GM12875 (cell line): Measurements from ENCODE around the gene AGTRAP.
A peak's percentile ranks its signal among the peaks of the same experiment; 100 is the strongest.

ENCODE experiments used
- H3K4me3 ChIP-seq: one replicate; pipeline ENCODE4 v1.5.1; 2011; ENCODE audit warnings: low read depth, low read length, control low read depth
- TF ChIP-seq, protein P1 (sequence below): IDR thresholded peaks from 2 replicates; pipeline ENCODE4 v1.5.1; 2011; ENCODE audit warnings: low read depth, mild to moderate bottlenecking, control low read depth, inconsistent platforms, low read length, moderate library complexity, borderline replicate concordance; ENCODE audit not compliant: insufficient read depth

AGTRAP gene, protein sequence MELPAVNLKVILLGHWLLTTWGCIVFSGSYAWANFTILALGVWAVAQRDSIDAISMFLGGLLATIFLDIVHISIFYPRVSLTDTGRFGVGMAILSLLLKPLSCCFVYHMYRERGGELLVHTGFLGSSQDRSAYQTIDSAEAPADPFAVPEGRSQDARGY

DNA sequence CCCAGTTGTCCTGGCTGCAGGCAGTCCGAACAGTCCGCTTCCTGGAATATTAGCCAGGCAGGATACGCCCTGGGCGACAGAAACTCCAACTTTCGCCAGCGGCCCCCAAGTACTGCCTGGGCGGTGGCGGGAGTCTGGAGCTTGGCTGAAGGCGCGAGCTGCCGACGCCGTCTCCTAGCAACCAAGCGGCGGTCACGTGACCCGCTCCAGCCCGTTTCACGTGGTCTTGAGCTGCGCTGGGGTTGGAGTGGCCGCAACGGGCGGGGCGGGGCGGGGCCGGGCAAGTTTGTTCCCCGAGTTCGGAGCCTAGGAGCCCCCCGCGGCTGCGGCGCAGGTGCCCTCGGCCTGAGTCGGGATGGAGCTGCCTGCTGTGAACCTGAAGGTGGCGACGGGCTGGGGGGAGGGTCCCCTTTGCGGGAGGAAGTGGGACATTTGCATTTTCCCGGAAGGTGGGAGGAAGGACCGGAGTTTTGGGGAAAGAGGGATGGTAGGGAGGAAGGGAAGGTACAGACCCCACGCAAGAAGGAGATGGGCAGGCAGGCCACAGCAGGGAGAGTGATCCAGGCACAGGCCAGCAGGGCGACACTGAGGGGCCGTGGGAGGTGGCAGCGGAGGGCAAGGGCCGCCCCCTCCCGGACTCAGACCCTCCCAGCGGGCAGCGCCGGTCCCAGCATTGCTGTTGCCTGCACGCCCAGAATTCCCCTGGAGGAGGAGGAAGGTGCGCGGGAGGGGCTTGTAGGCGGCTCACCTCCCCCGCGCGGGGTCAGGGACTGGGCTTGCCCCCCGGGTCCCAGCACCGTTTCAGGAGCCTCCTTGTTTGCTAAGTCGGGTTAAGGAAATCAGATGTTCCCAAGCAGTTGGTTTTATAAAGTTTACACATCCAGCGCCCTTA lies at the start of gene AGTRAP:
AGTRAP (plus strand) TSS at position 283 of the 892 bp plus-strand sequence; CDS start at position 356, 73 bp downstream.
- H3K4me3 ChIP-seq: peak within 1 kb of the TSS; percentile 66
- TF ChIP-seq, protein P1, sequence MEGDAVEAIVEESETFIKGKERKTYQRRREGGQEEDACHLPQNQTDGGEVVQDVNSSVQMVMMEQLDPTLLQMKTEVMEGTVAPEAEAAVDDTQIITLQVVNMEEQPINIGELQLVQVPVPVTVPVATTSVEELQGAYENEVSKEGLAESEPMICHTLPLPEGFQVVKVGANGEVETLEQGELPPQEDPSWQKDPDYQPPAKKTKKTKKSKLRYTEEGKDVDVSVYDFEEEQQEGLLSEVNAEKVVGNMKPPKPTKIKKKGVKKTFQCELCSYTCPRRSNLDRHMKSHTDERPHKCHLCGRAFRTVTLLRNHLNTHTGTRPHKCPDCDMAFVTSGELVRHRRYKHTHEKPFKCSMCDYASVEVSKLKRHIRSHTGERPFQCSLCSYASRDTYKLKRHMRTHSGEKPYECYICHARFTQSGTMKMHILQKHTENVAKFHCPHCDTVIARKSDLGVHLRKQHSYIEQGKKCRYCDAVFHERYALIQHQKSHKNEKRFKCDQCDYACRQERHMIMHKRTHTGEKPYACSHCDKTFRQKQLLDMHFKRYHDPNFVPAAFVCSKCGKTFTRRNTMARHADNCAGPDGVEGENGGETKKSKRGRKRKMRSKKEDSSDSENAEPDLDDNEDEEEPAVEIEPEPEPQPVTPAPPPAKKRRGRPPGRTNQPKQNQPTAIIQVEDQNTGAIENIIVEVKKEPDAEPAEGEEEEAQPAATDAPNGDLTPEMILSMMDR: 0 out of 2 replicates have a peak, but pooled peaks have one; percentile 9

DNA sequence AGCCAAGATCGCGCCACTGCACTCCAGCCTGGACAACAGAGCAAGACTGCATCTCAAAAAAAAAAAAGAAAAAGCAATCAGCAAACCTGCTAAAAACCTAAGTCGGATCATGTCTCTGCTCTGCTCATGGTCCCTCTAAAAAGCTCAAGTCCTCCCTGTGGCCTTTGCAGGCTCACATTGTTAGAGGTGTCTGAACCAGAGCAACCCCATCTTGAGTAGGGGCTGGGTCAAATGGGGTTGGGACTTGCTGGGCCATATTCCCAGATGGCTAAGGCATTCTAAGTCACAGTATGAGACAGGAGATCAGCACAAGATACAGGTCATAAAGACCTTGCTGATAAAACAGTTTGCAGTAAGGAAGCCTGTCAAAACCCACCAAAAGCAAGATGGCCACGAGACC lies 47.4 kb upstream of the AGTRAP start:
- TF ChIP-seq, protein P1: no peak
- H3K4me3 ChIP-seq: no peak overlapping the region

DNA sequence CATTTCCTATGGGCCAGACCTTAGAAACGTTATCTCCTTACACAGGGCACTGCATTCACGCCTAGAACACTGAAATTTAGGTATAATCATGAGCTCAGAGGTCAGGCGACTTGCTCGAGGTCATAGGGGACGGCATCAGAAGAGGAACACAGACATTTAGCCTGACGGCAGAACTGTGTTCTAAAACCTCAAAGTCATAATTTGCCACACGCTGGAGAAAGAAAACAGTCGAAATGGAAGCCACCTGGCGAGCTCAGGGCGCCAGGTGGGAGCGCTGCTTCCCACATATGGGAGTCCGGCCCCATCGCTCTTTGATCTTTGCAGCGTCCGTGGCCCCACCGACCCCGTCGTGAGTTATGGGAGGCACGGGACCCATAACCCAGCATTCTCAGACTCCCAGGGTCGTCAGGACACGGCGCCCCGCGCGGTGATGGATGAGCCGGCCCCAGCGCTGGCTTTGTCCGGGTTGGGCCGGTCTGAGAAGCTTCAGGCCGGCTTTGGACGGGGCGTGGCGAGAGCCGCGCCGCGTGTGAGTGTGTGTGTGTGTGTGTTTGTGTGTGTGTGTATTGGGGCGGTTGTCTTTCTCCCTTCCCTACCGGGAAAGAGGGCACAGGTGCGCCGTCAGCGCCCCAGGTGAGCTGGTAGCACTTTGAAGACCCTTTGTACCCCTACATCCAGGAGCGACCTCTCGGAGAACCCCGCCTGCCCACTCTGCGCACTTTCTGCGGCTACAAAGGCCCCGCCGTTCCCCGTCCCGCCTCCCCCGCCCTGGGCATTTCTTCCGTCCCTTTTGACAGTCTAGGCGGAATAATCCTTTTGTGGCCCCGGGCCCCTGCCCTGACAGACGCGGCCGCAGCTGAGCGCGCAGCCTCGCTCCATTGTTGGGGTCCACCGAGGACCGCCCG lies 45.3 kb upstream of the AGTRAP start:
- TF ChIP-seq, protein P1: no peak
- H3K4me3 ChIP-seq: no peak overlapping the region

DNA sequence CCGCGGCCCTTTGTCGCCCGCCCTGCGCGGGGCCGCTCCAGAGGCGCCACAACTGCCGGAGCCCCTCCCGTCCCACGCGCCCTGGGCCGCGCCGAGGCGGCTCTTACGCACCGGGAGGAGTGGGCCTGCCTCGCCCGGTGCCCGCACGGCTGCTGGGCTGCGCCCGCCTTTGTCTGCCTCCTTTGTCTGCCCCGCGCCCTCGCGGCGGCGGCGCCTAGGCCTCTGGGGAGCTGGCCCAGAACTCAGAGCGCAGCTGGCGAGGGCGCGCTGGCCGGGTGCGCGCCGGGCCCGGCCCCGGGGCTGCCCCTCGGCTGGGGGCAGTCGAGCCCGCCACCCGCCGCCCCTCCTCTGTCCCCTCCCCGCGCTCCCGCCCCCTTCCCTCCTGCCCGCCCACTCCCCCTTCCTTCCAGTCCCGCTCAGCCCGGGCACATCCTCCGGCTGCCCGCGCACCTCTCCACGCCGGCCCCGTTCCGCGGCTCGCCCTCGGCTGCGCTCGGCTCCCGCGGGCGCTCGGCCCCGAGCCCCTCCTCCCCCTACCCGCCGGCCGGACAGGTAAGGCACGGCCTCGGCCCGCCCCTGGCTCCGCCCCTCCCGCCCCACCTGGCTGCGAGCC lies 44.5 kb upstream of the AGTRAP start, which contains the start of gene DRAXIN:
DRAXIN (plus strand) TSS at position 409 of the 613 bp plus-strand sequence. CDS start 14,549 bp downstream, outside the sequence.
- TF ChIP-seq, protein P1: no peak
- H3K4me3 ChIP-seq: no peak within 1 kb of the TSS

DNA sequence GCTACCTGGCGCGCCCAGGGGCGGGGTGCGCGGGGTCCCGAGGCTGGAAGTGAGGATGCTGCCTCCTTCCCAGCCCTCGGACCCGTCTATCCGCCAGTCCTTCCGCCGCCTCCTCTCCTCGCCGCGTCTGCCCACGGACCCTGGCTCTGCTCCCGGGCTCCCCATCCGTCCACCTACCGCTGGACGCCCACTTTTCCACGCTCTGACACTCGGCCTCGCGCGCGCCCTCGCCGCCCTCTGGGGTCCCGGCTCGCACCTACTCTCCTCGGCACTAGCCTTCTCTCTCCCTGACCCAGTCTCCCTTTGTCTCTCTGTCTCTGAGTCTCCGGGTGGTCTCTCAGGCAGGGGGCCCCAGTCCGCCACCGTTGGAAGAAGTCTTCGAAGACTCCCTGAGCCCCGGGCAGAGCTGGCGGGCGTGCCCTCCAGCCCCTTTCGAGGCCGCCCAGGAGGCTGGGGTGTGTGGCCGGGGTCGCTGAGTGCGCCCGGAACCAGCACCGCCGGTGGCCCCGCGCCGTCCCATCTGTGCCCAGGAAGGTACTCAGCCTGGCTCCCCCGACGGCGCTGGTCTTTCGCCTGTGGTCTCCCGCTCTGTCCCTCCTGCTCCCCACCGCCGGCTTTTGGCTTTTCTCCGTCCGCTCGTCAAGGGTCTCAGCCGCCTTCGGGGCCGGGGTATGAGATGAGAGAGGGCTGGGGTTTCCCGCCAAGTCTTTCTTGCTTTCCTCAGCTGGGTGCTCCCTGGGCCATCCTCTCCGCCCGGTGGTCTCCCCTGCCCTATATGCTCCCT lies 43.8 kb upstream of the AGTRAP start:
- TF ChIP-seq, protein P1: no peak
- H3K4me3 ChIP-seq: no peak overlapping the region
